Measurements from ENCODE around the gene ARHGAP21.

The ARHGAP21 gene

GRCh38 chr10:24533981-24534380 is 189.7 kb downstream of the ARHGAP21 start:
- DNase-seq (ENCODE audit: low read depth), result no peak
